GF-D8 (cell line): ENCODE data around the gene IGF2BP1.
"Not testable (repeated sequence)": the region's sequence is repeated elsewhere in the genome, so short reads cannot be mapped to it uniquely, and the experiment has no call there.

Experiments used
- DNase-seq: peaks from one replicate; lab custom pipeline; 2025; lab: John Stamatoyannopoulos, UW

Gene IGF2BP1

DNA sequence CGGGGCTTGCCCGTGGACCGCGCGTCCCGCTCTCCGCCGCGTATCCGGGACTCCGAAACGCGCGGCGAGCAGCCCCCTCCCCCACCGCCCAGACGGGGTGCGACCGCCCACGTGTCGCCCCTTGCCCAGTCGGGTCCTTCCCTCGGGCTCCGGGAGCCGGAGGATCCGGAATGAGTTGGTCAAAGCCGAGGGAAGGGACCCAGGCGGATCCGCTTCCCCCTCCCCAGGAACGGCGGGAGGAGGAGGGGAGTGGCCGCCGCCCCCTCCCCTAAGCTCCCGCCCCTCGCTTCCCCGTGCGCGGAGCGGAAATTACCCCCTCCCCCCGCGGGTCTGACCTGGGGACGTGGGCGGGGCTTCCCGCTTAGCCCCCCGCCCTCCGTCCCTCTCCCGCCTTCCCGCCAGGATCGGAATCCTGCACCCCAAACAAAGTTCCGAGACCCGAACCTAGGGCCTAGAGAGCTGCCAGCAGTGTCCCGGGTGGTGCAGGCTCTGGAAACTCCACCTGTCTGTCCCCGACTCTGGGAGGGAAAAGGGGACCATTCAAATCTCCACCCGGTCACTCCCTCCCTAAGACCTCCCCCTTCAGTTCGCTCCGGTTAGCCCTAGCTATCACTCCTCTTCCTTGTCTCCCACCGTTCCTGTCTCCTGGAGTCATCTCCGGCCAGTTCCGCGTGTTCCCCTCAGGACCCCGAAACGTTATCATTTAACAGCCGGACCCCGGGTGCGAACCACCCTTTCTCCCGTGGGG, 1.0 kb upstream of the IGF2BP1 start:
- no peak for DNase-seq

DNA sequence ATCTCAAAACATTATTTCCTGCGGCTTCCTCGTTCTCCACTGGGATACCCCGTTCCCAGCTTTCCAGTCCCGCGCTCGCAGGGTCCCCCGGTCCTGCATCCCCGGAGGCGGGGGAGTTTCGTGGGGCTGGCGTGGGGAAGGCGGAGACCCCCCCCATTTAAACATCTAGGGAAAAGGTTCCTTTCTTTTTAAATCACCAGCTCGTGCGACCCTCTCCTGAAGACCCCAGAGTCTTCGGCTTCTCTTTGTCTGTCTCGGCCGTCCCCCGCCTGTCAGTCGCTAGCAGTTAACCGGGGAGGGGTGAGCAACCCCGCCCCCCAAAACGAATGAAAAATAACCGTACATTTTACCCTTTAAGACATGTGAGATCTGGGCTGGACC, 473 bp upstream of the IGF2BP1 start:
- DNase-seq = no peak

DNA sequence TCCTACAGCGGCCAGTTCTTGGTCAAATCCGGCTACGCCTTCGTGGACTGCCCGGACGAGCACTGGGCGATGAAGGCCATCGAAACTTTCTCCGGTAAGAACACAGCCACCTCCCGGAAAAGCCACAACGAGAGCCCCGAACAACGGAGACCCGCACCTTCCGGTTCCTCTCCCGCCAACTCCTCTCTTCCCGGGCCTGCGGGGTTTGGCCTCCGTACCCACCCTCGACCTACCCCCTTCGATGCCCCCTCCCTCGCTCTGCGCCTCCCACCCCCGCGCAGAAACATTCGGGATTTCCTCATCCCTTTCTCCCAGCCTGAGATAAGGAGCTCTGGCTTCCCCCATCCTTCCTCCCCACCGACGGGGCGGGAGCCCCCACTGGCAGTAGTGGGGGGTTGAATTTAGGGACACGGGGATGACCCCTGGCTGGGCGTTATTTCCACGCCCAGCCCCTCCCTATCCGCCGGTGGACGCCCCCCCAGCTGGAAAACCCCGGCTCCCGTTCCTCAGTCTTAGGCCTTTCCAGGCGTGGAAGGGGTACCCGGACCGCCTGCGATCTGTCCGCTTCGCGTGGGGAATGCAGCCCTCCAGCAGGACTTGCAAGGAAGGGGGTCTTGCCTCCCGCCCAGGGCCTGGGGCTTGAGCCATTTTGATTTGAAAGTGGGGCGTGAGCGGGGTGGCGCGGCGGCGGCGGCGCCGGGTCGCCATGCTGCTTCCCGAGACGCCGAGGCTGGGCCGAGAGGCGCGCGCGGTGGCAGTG, 822 bp downstream of the IGF2BP1 start:
- DNase-seq = no peak

DNA sequence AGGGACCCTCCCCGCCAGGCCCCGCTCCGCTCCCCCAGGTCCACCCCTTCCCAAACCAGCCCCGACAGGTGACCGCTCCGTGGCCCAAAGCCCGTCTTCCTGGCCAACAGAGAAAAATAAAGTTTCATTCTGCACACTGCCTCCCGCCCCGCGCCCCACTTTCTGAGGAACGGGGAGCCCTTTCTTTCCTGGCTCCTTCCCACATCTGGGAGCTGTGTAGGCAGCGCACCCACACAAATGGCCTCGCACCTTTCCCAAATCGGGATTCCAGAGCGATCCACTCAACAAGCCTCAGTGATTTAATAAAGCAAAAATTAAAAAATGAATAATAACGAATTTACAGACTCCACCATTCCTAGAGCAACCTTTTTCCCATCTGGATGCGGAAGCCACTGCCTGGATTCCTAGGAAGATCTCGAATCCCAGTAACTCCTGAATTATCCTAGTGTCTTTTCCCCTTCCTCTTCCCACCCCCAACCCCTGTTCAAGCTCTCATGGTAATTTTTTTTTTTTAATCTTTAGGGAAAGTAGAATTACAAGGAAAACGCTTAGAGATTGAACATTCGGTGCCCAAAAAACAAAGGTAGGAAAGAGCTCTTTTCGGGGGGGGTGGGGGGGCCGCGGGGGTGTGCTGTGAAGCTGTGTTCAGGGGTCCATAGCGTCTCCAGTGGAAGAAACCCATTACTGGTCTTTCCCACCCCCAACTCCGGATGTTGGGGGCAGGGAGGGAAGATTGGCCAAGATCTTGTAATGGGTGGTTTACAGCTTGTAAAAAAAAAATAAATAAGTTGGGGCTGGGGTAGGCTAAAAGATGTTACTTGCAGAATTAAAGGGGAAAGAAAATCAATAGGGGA, 1.6 kb downstream of the IGF2BP1 start:
- DNase-seq = no peak

DNA sequence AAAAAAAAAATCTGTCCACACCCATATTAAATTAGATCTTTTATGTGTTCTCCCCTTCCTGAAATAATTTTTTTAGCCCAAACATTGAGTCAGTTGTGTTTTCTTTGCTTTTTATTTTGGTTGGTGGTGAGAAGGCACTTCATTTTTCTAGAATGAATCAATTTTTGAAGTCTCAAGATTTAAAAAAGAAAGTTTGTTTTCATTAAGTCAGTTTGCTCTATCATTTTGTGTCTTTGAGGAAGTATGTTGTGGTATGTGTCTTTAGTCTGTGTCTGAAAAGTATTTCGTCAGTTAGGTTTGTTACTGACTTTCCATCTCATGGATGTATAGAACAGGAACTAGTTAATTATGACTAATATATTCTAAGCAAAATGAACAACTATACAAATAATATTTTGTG, 3.8 kb downstream of the IGF2BP1 start:
- no peak for DNase-seq

DNA sequence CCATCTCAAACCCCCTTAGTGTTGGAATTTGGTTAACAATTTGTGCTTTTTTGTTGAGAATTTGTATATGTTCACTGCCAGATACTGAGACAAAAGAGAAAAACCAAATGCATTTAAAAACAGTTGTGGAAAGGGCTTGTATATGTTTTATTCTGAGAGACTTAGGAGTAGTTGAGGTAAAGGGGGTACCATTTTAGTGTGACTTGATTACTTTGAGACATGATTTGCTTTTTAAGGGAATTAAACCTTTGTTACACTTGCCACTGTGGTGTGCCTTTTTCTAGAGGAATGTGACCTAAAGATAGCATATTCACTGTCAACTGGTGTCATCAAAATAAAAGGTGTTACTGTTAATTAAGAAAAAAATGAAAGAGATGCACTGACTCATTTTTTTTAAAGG, 4.5 kb downstream of the IGF2BP1 start:
- DNase-seq = no peak

DNA sequence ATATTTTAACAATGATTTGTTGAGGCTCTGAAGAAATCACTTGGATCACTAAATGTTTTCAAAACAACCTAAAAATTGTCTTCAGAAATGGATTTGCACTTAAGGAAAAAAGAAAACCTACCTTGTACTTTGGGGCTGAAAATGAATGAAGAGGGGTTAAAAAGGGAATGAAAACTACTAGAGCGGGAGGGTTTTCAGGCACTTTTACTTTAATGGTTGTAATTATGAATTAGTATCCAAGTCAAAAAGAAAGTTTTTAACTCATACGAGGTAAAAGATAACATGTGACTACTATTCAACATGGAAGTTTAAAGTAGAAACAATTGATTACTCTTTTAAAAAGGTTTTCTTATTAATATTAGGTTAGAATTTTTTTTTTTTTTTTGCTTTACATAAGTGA, 5.1 kb downstream of the IGF2BP1 start:
- no peak for DNase-seq

DNA sequence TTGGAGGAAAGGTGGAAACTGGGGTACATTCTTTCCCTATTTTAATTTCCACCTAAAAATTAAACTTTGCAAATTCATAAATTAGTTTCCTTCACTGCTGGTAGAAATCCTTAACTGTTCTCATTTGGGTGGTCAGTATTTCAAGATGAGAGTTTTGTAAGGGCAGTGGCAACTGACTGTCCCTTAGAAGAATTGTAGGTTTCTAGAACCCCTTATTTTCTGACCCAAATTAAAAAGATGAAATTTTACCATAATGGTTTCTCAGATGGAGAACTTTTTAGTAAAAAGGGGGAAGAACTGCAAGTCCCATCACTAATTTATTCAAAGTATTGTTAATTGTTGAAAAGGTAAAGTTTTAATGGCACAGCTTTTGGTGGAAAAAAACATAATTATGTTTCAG, 5.6 kb downstream of the IGF2BP1 start:
- no peak for DNase-seq

DNA sequence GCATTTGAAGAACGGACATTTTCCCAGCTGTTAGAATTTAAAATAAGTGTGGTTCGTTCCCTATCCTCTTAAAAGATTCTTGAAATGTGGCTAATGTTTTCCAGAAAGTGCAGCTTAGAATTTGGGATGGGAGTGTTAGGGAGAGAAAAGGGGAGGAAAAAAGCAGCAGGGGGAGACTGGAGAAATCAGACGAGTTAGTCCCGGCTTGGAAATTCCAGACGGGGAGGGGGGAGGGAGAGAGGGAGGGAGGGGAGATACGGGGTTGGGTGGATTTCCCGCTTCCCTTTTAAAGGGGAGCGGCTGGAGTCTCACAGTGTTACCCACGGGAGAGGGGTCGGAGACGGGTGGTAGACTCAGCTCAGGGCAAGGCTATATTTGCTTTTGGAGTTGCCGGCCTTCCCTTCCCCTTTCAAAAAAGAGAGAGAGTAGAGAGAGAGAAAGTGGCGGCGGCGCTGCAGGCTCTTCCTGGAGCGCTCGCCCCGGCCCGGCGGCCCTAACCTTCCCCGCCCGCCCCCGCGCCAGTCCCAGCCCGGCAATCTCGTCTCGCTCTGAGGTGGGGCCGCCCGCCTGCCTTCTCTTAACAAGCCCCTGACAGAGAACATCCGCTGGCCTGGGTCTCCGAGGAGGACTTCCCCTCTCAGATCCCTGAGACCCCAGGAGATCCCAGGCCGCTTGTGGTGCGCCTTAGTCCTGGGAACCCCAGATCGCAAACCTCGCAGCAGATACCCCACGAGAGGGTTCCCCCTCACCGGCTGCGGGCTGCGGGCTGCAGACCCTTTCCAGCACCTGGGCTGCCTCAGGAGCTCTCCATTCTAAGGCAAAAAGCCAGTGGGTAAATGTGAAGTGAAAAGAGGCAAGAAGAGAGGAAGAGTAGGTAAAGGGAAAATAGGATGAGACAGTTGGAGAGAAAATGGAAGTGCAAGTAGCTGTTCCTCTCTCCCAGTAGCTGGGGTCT, 6.6 kb downstream of the IGF2BP1 start:
- no peak for DNase-seq

DNA sequence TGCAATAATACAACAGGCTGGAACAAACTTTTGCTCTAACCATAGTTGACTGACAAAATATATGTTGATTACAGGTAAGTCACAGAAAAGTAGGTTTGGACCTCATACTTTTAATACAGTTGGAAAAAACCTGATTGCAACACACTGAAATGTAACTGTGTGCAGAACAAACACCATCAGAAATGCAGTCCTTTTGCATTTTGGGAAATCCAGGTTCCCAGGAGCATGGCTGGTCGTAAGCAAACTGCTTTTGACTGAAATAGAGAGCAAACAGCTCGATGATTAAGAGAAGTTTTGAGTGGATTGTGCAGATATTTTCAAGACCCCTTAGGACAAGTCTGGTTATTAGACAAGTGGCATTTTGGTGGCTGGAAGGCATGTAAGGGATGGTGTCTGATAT, 8.0 kb downstream of the IGF2BP1 start:
- DNase-seq = no peak

DNA sequence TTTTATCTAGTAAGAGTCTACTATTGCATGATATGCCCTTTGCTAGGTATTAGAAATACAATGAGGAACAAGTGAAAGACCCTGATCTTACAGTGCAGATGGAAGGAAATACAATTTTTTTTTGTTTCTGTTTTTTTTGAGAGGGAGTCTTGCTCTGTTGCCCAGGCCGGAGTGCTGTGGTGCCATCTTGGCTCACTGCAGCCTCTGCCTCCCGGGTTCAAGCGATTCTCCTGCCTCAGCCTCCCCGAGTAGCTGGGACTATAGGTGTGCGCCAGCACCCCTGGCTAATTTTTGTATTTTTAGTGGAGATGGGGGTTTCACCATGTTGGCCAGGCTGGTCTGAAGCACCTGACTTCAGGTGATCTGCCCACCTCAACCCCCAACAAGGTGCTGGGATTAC, 11.7 kb downstream of the IGF2BP1 start:
- not testable (repeated sequence) for DNase-seq

DNA sequence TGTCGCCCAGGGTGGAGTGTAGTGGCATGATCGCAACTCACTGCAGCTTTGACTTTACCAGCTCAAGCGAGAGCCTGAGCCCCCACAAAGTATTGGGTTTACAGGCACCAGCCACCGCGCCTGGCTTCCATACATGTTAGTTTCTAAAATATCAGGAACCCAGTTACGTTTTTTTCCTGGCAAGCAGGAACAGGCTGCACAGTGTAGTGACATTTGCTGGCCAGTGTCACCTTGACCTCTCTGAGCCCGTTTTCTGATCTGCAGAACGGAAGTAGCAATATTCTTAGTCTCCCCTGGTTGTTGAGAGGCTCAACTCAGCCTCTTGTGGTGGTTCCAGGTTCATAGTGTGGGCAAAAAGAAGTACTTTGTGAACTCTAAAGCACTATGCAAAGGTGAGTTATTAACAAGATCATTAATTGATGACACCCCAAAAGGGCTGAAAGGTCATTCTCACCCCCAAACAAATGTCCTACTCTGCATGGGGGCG, 15.6 kb downstream of the IGF2BP1 start:
- DNase-seq = no peak

DNA sequence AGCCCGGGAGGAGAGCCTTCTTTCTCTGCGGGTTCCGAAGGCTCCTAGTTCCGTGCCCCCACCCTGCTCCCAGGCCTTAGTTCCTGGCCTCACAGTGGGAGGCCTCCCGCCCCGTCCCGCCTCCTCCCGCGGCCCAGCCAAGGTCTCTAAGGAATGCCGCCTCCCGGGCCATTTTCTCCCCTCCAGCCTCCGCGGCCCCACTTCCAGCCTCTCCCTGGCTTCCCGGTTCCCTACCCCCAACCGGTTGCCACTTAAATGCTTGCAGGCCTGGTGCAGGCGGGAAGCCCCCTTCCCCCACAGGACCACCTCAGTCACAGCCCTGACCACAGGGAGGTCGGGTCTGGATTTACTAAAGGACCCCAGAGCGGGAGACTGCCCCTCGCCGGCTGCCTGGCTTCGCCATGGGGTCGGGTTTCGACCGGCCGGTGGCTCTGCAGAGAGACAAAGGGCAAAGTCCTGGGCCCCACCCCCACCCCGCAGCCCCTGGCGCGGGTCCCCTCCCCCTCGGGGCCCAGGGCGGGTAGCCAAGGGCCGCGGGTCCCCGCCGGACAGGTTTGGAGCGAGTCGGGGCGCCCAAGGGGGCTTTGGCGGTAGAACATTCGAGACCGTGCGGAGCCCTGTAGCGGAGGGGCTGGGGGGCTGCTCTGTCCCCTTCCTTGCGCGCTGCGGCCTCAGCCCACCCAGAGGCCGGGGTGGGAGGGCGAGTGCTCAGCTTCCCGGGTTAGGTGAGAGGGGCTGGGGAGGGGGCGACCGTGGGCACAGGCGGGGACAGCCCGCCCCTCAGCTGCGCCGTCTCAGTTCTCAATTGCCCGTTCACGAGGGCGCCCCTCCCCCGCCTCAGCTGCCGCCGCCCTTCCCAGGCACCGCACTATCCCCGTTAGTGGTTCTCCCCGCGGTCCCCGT, 16.4 kb downstream of the IGF2BP1 start:
- no peak for DNase-seq

DNA sequence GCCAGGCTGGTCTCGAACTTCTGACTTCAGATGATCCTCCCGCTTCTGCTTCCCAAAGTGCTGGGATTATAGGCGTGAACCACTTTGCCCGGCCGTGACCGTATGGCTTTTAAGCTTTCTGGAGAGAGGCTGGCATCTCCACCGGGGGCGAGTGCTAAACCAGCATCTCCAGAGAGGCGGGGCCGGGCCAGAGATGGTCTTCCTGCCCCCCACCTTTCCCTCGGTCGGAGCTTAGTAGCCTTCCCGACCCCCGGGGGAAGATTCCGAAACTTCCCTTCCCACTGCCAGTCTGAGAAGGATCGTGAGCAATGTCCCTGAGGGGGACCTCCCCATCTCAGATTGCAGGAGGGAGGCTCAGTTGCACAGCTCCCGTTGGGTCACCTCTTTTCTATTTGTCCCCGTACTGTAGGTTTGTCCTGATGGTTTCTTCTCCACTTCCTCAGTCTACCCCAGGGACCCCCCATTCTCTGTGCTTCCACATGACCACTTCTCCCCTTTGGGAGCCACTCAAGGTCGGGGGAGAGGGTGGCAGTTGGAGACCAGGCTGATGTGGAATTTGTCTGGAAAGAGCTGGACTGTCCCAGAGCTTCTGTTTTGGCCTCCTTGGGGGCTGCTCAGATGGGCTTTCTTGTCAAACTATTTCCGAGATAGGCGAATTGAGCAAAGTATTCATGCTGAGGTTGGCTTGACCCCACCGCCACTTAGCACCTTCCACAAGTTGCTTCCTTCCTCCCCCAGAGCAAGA, 18.2 kb downstream of the IGF2BP1 start:
- no peak for DNase-seq

DNA sequence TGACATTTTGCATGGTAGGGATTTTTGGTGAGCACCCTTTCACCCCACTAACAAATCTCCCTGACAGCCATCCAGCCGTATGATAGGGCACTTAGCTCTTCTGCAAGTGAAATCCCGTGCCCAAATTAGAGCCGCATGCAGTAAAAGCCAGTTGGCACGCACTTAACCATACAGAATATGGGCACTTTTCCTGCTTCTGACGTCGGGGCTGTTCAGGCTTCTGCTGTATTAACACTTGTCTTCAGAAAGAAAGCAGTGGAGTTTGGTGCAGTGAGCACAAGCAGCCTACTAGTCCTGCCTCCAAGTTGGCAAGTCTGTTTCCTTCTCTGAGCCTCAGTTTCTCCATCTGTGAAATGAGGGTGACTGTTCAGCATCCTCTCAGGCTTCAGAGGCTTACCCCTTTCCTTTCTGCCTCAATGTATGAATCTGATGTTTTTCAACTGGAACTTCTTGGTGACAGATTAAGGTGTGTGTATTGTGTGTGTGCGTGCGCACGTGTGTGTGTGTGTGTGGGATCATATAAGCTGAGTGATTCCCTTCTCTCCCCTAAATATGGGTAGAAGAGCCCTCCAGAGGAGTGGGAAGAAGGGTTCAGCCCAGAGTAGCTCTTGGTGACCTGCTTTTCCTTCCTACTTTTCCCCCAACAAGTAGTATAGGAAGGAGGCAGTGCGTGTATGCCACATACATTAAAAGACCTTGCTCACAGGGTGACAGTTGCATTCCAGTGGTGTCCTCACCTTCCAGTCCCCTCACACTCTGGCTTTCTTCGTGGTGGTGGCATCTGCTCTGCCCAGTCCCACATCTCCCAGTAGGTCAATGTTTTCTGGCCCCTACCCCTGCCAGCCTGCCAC, 19.0 kb downstream of the IGF2BP1 start:
- no peak for DNase-seq

DNA sequence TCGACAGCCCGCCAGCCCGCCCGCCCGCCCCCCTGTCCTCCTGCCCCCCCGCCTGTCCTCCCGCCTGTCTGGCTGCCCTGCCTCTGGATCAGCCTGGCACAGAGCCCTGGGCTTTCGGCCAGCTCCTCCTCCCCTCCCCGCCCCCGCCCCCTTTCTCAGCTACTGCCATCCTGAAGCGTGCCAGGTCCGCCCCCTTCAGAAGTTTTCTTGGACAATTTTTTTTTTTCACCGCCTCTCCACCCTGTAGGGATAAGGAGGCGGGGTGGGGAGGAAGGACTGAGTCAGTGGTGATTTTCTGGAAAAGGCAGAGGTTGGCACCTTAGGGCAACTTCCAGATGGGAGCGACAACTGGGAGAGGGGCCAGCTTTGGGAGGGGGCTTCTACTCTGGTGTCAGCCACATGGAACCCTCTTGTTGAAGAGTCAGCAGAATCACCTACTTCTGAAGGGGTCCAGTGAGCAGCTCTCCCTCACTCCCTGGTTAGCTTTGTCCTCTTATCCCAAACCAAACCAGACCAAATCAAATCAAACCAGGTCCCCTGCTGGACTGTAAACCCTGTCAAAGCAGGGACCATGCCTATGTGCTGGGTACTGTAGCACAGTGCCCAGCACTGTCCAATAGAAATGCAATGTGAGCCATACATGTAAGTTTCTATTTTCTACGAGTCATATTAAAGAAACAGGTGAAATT, 19.7 kb downstream of the IGF2BP1 start:
- no peak for DNase-seq

DNA sequence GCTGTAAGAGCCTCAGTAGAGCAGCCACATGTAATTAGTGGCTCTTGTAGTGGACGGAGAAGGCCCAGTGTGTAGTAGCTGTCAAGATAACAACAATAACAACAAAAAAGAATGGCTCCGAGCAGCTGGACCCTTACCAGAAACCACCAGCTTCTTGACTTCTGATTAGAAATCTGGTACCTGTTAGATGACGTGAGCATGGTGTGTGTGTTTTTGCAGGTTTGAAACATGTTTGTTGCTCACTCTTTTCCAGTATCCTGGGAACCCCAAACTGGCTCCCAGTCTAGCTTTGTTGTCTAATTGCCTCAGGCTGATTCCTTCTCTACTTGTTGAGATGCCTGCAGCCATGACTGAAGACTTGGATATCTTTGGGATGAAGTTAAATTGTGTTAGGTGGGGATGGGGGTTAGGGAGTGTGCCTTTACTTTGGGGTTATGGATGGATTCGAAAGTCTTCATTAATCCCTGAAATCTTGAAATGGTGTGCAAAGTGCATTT, 21.0 kb downstream of the IGF2BP1 start:
- no peak for DNase-seq

DNA sequence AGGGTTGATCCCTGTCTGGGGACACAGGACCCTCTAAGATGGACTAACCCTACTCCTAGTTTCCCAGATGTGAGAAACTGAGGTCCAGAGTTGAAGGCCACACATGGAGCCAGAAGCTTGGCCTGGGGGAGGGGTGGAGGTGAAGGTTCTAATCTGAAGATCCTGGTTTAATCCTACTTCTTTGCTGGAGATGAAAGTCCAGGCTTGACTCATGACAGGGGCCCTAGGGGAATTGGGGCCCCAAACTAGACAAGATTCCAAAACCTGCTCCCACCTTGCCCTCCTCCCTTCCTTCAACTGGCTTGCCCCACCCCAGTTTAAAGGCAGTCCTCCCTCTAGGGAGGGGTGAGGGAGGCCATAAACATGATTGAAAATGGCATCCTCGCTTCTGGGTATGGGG, 21.6 kb downstream of the IGF2BP1 start:
- no peak for DNase-seq
